ENCODE measurements around the gene NEURL1.

GRCh38 chr10:103633846-103634245 is 140.3 kb downstream of the NEURL1 start:
- TF ChIP-seq POLR2AphosphoS5 (IDR thresholded peaks at IDR 0.05; ENCODE audit: low read depth, low read length) = no peak
- no peak for TF ChIP-seq TAF1 (IDR thresholded peaks at IDR 0.05; ENCODE audit: borderline replicate concordance, insufficient read depth, low read length)
- TF ChIP-seq, protein P1, sequence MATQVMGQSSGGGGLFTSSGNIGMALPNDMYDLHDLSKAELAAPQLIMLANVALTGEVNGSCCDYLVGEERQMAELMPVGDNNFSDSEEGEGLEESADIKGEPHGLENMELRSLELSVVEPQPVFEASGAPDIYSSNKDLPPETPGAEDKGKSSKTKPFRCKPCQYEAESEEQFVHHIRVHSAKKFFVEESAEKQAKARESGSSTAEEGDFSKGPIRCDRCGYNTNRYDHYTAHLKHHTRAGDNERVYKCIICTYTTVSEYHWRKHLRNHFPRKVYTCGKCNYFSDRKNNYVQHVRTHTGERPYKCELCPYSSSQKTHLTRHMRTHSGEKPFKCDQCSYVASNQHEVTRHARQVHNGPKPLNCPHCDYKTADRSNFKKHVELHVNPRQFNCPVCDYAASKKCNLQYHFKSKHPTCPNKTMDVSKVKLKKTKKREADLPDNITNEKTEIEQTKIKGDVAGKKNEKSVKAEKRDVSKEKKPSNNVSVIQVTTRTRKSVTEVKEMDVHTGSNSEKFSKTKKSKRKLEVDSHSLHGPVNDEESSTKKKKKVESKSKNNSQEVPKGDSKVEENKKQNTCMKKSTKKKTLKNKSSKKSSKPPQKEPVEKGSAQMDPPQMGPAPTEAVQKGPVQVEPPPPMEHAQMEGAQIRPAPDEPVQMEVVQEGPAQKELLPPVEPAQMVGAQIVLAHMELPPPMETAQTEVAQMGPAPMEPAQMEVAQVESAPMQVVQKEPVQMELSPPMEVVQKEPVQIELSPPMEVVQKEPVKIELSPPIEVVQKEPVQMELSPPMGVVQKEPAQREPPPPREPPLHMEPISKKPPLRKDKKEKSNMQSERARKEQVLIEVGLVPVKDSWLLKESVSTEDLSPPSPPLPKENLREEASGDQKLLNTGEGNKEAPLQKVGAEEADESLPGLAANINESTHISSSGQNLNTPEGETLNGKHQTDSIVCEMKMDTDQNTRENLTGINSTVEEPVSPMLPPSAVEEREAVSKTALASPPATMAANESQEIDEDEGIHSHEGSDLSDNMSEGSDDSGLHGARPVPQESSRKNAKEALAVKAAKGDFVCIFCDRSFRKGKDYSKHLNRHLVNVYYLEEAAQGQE (IDR thresholded peaks at IDR 0.05; ENCODE audit: insufficient read depth in 1 of 2, low read depth in 2 of 2, low read length in 2 of 2) = no peak
